IPS DF 19.7 (cell line): ENCODE measurements around the gene STRIP2.
"Not testable (repeated sequence)": the region's sequence is repeated elsewhere in the genome, so short reads cannot be mapped to it uniquely, and the experiment has no call there.

Experiments used
- DNase-seq: peaks from one replicate; pipeline ENCODE4 v3.0.0-alpha.2; 2013; ENCODE audit warnings: low read depth, low spot score

Gene STRIP2

DNA sequence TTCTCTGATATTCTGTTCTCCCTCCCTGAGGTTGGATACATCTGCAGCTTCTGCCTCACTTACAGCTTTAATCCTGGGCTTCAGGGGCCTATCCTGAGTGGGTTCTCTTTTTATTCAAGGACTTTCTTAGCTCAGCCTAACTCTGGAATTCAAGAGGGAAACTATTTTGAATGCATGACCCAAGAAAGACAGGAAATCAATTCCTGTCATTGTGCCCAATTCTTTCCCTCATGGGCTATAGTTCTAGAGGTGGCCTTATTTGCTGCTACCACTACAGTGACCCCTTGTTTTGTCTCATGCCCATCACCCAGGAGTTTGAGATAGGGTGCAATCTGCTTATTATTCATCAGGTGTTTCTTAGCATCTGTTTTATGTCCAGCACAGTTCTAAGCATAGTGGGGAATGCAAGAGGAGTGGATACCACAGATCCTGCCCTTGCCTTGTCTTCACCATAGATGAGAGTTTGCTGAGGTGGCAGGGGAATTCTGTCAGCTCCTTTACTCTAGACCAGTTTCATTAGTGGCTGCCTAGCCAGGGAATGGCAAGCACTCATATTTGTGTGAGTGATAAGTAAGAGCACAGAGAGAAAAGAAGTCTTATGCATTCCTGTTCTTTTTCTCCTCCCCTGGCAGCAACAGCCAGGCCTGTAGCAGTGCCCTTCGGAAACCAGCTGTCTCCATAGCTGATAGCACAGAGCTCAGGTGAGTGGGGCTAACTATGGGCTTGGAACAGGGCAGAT, 19.4 kb downstream of the STRIP2 start:
- DNase-seq = no peak

GRCh38 chr7:129454249-129454551, 20.0 kb downstream of the STRIP2 start:
- DNase-seq = no peak

DNA sequence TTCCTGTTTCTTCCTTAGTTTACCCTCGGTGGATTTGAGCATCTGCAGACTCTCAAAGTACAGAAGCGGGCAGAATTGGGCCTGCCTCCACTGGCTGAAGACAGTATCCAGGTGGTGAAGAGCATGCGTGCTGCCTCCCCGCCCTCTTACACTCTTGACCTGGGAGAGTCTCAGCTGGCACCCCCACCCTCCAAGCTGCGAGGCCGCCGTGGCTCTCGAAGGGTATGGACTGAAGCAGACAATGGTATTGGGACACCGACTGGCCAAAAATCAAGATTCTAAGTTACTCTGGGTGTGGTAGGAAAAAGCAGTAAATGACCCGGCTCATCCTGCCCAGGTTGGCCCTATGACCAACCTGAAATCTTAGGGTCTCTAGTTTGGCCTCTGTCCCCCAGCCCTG, 22.2 kb downstream of the STRIP2 start:
- no peak for DNase-seq

DNA sequence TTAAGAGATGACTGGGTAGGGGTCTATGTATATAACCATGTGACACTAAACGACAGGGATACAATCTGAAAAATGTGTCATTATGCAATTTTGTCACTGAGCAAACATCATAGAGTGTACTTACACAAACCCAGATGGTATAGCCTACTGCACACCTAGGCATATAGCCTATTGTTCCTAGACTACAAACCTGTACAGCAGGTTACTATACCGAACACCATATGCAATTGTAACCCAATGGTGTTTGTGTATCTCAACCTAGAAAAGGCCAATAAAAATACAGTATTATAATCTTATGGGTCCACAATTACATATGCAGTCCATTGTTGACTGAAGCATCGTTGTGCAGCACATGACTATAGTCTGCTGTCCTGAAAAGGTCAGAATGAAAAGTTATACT, 22.9 kb downstream of the STRIP2 start:
- DNase-seq = no peak

DNA sequence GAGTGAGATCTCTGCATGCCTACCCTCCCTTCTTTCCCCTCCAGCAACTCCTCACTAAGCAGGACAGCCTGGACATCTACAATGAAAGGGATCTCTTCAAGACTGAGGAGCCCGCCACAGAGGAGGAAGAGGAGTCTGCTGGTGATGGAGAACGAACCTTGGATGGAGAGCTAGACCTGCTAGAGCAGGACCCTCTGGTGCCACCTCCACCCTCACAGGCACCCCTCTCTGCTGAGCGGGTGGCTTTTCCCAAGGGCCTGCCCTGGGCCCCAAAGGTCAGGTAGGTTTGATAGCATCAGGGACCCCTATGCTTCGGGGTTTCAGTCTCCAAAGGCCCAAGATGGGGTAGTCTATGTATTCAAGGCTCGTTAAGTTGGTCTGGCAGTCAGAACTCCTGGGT, 23.9 kb downstream of the STRIP2 start:
- DNase-seq = no peak

DNA sequence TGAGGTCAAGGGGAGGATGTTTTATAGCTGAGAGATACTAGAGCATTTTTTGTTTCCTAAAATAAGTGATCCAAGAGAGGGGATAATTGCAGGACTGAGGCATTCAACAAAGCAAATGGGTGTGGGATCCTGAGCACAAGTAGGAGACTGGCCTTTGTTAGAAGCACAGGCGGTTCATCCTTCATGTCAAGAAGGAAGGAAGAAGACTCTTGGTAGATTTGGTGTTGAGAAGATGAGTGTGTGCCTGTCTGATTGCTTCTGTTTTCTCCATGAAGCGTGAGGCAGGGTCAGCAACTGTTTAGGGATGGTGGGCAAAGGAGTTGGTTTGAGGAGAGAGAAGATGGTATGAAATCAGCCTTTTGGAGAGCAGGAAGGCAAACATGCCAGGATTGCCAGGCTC, 27.6 kb downstream of the STRIP2 start:
- no peak for DNase-seq

DNA sequence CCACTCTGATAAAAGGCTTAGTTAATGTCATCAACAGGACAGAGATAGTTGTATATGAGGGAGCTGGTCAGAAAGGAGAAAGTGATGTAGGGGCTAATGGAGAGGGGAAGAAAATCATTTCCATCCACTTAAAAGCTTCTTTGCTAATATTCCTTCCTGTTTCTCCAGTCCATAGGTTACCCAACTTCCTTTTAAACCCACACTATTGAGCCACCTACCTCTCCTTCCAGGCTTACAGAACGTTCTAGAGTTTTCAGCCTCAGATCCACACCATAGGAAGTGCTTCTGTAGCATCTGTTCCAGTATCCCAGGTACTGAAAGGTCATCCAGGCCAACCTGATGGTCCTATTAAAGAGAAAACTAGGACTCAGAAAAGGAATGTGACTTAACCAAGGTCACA, 28.2 kb downstream of the STRIP2 start:
- DNase-seq = no peak

DNA sequence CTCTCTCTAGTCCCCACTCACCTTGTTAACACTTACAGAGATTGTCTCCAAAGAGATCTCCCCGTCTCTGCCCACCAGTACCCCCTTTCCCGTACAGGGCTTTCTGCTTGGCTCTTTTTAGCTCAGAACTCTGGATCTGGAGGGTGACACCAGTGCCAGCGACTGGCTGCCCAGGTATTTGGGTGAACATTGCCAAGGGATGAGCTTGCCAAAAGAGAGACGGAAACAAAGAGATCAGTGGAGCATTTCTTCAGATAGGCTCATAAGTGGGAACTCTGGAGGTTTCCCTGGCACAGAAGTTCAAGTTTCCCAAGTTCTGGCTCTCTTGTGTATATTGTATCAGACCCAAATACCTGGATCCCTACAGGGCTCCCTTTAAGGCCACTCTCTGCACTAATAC, 30.0 kb downstream of the STRIP2 start:
- no peak for DNase-seq

- DNase-seq = no peak
These were observed 30.8 kb downstream of the STRIP2 start for GRCh38 chr7:129465080-129465479.

GRCh38 chr7:129466796-129467195, 32.6 kb downstream of the STRIP2 start:
- no peak for DNase-seq

DNA sequence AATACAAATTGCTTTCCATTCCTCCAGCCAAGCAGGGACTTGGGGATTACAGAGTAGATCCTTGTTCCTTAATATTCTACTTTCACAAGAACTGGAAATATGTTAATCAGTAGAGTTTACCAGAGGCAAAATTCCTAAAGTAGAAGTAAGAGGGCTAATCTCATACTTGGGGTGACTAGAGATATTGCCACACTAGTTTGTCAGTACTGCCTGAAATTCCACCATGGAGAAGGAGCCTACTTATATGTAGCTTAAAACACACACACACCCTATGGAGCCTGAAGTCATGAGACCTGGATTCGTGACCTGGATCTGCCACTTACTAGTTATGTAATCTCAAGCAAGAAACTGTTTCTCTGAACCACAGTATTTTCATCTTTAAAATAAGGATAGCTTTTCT, 33.9 kb downstream of the STRIP2 start:
- DNase-seq = no peak

GRCh38 chr7:129468547-129468946, 34.3 kb downstream of the STRIP2 start:
- DNase-seq = no peak

GRCh38 chr7:129469930-129470329, 35.7 kb downstream of the STRIP2 start:
- DNase-seq = no peak

- no peak for DNase-seq
These were observed 36.2 kb downstream of the STRIP2 start for GRCh38 chr7:129470411-129470810.

DNA sequence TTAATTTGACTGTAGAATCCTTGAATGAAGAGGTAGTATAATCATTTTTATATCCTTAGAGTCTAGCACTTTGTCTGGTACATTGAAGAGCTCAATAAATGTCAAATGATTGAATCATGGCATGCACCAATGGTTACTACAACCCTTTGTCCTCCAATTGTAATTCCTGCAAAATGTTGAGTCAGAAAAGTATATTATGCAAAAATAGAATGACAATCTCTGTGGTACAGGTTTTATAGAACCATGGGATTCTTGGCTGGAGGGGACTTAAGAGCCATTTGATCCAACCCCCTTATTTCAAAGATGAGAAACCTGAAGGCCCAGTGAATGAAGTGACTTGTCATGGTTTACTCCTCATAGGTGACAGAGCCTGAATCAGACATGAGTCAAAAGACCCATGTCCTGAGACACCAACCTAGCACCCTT, 37.2 kb downstream of the STRIP2 start:
- DNase-seq = no peak

DNA sequence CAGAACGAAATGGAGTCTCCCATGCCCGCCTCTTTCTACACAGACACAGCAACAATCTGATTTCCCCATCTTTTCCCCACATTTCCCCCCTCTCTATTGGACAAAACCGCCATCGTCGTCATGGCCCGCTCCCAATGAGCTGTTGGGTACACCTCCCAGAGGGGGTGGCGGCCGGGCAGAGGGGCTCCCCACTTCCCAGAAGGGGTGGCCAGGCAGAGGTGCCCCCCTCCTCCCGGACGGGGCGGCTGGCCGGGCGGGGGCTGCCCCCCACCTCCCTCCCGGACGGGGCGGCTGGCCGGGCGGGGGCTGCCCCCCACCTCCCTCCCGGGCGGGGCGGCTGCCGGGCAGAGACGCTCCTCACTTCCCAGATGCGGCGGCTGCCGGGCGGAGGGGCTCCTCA, 41.7 kb downstream of the STRIP2 start:
- DNase-seq = not testable (repeated sequence)

DNA sequence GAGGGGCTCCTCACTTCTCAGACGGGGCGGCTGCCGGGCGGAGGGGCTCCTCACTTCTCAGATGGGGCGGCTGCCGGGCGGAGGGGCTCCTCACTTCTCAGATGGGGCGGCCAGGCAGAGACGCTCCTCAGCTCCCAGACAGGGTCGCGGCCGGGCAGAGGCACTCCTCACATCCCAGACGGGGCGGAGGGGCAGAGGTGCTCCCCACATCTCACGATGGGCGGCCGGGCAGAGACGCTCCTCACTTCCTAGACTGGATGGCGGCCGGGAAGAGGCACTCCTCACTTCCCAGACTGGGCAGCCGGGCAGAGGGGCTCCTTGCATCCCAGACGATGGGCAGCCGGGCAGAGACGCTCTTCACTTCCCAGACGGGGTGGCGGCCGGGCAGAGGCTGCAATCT, 42.2 kb downstream of the STRIP2 start:
- not testable (repeated sequence) for DNase-seq

GRCh38 chr7:129479831-129480230, 45.6 kb downstream of the STRIP2 start:
- DNase-seq = no peak

DNA sequence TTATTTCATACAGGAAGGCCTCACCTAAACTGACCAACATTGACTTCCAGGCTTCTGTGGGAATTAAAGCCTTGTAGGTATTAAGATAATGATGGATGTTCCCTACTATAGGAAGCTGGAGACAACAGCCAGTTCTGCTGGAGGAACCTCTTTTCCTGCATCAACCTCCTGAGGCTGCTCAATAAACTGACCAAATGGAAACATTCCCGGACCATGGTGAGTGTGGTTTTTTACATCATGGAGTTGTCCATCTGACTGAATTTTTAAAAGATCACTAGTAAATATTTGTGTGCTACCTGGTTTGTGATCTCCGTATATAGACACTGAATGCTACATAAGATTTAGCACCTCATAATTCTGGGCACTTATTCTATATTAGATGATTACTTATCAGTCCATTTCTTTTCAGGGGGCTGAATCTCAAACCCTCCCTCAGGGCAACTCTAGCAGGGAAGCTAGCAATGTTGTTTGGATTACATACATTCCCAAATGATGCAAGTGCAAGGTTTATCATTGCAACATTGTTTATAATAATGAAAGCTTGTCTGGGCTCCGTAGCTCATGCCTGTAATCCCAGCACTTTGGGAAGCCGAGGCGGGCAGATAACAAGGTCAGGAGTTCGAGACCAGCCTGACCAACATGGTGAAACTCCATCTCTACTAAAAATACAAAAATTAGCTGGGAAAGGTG, 46.6 kb downstream of the STRIP2 start:
- no peak for DNase-seq

DNA sequence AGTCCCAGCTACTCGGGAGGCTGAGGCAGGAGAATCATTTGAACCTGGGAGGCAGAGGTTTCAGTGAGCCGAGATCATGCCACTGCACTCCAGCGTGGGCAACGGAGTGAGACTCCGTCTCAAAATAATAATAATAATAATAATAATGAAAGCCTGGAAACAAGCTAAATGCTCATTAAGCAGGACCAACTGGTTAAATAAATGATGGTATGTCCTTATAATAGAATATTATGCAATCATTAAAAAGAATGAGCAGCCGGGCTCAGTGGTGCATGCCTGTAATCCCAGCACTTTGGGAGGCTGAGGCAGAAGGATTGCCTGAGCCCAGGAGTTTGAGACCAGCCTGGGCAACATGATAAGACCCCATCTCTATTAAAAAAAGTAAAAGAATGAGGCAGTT, 47.1 kb downstream of the STRIP2 start:
- DNase-seq = not testable (repeated sequence)

- no peak for DNase-seq
These were observed 48.5 kb downstream of the STRIP2 start for GRCh38 chr7:129482781-129483180.

DNA sequence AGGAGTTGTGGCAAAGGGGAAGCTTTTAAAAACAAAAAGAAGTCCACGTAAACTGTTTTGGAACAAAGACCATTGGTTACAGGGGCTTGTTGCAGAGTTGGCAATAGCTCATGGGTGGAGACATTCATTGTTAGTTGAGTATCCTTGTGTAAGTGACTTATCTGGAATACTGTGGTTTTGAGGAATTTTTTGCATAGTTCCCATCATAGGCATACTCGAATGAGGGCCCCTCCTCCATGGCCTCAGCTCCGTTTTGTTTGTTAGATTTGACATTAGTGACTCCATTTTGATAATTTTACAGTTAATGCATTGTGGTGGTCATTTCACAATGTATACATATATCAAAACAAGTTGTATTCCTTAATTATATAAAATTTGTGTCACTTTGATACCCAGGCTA, 55.3 kb downstream of the STRIP2 start:
- no peak for DNase-seq

DNA sequence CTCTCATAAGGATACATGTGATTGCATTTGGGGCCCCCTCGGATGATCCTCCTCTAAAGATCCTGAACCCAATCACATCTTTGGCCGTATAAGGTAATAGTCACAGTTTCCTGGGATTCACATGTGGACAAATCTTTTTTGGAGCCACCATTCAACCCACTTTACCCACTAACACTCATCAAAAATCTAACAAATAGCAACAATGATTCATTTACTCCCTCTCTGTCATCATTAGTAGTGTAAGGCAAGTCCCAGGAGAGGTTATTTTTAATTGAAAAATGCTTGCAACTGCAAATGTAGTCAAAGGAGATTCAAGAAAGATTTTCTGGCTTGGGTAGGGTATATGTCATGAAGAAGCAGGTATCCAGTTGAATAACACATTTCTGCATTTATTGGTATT, 58.2 kb downstream of the STRIP2 start:
- DNase-seq = no peak

- no peak for DNase-seq
These were observed 59.3 kb downstream of the STRIP2 start for GRCh38 chr7:129493555-129493954.
